Fibroblast of the aortic adventitia (primary cell): ENCODE results near the gene CACNA1G. TPM values are rescaled to one million over a fixed set of nuclear protein-coding genes. Genes with fewer than 3 reads are reported as not detected.

Experiments used
- DNase-seq: peaks from one replicate; pipeline ENCODE4 v3.0.0-alpha.2; 2010; ENCODE audit warnings: low read depth
- H3K4me3 ChIP-seq: 2 replicates; pipeline ENCODE4 v1.5.1; 2011; ENCODE audit warnings: low read depth, mild to moderate bottlenecking, control low read depth, low read length, moderate library complexity
- total RNA-seq: library from RNA; depleted of rRNA; stranded (reverse); fragments of >200 nt; gene quantifications from 2 replicates; pipeline ENCODE4 v1.2.3, GENCODE V29; 2012; ENCODE audit warnings: low replicate concordance
- TF ChIP-seq, protein P1 (sequence below): IDR thresholded peaks from 2 replicates; pipeline ENCODE4 v1.5.1; 2011; ENCODE audit warnings: mild to moderate bottlenecking, low read length, control low read depth, inconsistent platforms; ENCODE audit not compliant: insufficient read depth

Gene CACNA1G
- total RNA-seq, 1 donor: 1.8 TPM

DNA sequence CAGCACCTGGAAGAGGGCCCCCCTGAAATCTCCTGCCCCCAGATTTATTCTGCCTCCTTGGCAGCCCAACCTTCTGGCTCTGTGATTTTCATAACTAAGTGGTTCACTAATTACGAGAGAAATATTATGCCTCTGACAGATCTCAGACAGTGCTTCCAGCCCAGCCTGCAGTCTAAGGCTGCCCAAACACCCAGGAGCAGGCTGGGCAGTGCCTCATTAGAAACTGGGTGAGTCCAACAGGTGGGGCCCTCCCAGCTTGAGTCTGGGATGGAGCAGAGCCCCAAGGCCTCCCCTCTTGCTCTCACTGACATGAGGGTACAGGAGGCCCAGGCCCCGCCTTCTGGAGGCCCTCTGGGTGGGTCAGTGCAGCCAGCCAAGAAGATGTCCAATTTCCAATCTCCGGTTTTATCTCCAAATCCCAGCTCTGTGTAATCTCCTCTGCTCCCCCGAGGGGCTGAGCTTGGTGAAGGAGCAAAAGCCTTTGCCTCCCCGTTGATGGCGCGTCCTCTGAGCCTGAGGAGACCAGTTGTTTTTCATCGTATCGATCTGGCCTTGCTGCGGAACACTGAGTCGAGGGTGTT lies 54.0 kb downstream of the CACNA1G start:
- no peak overlapping the region for H3K4me3 ChIP-seq
- TF ChIP-seq, protein P1, sequence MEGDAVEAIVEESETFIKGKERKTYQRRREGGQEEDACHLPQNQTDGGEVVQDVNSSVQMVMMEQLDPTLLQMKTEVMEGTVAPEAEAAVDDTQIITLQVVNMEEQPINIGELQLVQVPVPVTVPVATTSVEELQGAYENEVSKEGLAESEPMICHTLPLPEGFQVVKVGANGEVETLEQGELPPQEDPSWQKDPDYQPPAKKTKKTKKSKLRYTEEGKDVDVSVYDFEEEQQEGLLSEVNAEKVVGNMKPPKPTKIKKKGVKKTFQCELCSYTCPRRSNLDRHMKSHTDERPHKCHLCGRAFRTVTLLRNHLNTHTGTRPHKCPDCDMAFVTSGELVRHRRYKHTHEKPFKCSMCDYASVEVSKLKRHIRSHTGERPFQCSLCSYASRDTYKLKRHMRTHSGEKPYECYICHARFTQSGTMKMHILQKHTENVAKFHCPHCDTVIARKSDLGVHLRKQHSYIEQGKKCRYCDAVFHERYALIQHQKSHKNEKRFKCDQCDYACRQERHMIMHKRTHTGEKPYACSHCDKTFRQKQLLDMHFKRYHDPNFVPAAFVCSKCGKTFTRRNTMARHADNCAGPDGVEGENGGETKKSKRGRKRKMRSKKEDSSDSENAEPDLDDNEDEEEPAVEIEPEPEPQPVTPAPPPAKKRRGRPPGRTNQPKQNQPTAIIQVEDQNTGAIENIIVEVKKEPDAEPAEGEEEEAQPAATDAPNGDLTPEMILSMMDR: no peak
- no peak for DNase-seq

DNA sequence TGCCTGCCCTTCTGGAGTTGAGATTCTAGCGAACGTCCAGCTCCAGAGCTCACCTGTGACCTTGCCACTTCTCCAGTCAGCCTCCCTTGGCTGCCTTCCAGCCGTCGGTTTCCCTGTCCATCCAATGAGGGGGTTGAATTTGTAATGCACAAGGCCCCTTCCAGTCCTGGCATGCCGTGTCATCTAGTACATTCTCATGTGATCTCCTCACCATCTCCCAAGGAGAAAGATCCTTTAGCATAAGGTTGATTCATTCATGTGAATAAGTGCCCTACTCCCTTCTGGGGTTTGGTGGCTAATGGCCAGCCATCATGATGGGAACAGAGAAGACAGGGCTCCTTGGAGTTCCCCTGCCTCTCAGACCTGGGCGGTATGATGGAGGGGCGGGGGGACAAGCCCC lies 55.3 kb downstream of the CACNA1G start:
- H3K4me3 ChIP-seq: no peak overlapping the region
- no peak for DNase-seq
- TF ChIP-seq, protein P1: no peak

DNA sequence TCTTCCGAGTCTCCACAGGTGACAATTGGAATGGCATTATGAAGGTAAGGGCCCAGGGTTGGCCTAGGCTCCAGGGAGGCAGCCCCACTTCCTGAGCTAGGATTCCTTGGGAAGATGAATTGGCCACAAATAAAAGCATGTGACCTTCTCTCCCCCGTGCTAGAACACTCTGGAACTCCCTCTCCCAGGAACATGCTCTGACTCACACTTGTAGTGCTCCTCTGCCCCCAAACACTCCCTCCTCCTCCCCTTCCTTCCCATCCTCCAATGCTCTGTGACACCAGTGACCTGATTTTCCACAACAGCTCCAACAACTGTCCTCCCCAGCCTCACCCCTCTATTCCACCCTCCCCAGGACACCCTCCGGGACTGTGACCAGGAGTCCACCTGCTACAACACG lies 57.8 kb downstream of the CACNA1G start:
- no peak overlapping the region for H3K4me3 ChIP-seq
- TF ChIP-seq, protein P1: no peak
- DNase-seq: no peak

DNA sequence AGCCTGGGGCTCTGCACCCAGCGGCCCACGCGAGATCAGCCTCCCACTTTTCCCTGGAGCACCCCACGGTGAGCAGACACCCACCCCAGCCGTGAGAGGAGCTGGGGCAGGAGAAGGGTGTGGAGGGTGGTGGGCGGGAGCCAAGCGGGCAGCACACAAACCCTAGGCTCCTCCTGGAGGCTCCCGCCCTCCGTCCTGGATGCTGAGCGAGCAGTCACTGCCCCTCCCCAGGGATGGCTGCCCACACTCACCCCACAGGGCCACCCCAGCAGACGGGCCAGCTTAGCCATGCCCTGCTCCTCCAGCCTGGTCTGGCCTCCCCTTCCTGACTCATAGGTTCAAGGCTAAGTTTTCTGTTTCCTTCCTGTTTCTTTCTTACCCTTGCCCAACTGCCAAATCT lies 58.4 kb downstream of the CACNA1G start:
- no peak overlapping the region for H3K4me3 ChIP-seq
- TF ChIP-seq, protein P1: no peak
- no peak for DNase-seq

DNA sequence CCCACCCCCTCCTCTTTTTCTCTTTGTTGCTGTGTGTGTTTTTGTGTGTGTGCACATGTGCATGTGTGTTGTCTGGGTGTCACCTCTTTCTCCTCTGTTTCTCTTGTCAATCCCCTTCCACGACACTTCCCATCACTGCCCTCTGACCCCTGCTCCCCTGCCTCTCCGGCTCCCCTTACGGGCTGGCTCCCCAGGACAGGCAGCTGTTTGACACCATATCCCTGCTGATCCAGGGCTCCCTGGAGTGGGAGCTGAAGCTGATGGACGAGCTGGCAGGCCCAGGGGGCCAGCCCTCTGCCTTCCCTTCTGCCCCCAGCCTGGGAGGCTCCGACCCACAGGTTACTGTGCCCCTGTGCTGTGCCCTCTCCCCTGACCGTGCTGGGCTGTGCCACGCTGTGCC lies 59.0 kb downstream of the CACNA1G start:
- no peak for DNase-seq
- TF ChIP-seq, protein P1: no peak
- H3K4me3 ChIP-seq: no peak overlapping the region

DNA sequence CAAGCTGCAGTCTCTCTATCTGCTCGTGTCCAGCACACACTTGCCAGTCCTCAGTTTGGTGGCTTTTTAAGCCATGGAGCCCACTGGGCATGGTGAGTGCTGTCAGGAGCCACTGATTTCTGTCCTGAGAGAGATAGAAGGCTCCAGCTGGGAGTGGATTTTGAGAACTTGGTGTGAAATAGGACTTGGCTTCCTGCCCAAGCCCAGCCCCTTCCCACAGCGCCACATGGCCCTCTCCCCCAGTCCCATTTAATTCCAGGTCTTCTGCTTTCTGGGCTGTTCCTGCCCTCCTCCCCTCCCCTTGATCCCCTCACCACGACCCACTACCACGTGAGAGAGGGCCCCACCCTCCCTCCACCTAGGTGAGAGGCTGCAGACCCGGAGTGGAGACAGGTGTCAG lies 59.7 kb downstream of the CACNA1G start:
- H3K4me3 ChIP-seq: no peak overlapping the region
- DNase-seq: no peak
- TF ChIP-seq, protein P1: no peak

DNA sequence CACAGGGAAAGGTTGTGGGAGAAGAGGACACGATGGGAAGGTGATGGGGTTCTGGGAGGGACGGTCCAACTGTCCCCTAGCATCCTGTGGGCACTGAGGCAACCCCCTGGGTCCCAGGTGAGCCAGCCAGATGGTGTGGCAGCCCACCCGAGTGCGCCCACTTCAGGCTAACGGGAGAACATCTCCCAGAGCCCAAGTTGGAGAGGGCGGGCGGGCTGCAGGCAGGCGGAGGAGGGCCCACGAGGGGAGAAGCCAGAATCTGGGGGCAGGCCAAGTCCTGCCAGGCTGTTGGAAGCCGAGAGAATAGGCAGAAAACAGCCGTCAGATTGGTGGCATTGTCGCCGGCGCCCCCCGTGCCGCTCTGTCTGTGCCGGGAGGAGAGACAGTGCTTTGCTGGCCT lies 60.3 kb downstream of the CACNA1G start:
- H3K4me3 ChIP-seq: no peak overlapping the region
- TF ChIP-seq, protein P1: no peak
- no peak for DNase-seq
